Endothelial cell of umbilical vein (primary cell): Measurements from ENCODE around the gene ANKUB1. TPM values are rescaled to one million over a fixed set of nuclear protein-coding genes. Genes with fewer than 3 reads are reported as not detected.

Experiments used
- BruUV-seq: library from RNA; stranded (reverse); fragments of 400-500 nt; replicated peaks from 2 replicates; lab custom pipeline; 2021; lab: Mats Ljungman, UMichigan
- CTCF ChIA-PET: fragments of 300-600, 350-600 bp; sonication (Branson Sonifier 250); formaldehyde crosslinking; loops from one replicate; lab custom pipeline; 2021; ENCODE audit warnings: antibody characterized with exemption, inconsistent platforms; lab: Charles Lee
- POLR2A ChIA-PET: fragments of 300-600, 350-600 bp; sonication (Branson Sonifier 250); formaldehyde crosslinking; loops from one replicate; lab custom pipeline; 2021; ENCODE audit warnings: antibody characterized with exemption, inconsistent platforms; lab: Charles Lee
- DNase-seq: peaks from one replicate; pipeline ENCODE4 v3.0.0-alpha.2; 2011; ENCODE audit warnings: low read depth, low spot score
- FAIRE-seq: peaks from 2 replicates; lab custom pipeline; 2011; peaks lifted over from hg19 to GRCh38; lab: Jason Lieb, UNC
- H2AFZ ChIP-seq: 2 replicates; pipeline ENCODE4 v1.6.0; 2012; ENCODE audit warnings: low read depth, low read length, control low read depth, inconsistent platforms
- H3K27ac ChIP-seq: 2 replicates; pipeline ENCODE4 v1.5.1; 2011; ENCODE audit warnings: low read depth, mild to moderate bottlenecking, control low read depth, low read length, moderate library complexity; ENCODE audit not compliant: insufficient read depth
- H3K27me3 ChIP-seq, 2 experiments: 2 replicates each; pipeline versions ENCODE4 v1.6.0 to v1.6.1; 2011; ENCODE audit warnings: low read length in 2 of 2, mixed read lengths in 1 of 2; ENCODE audit not compliant: control insufficient read depth in 2 of 2, insufficient read depth in 2 of 2
- H3K36me3 ChIP-seq, 2 experiments: 2 replicates in 1 of 2; 3 replicates in 1 of 2; pipeline ENCODE4 v1.5.1; 2011; ENCODE audit warnings: low read length in 2 of 2, mild to moderate bottlenecking in 1 of 2, moderate library complexity in 1 of 2; ENCODE audit not compliant: control insufficient read depth in 2 of 2, insufficient read depth in 2 of 2; ENCODE audit errors: extremely low read depth in 1 of 2
- H3K4me1 ChIP-seq: 3 replicates; pipeline ENCODE4 v1.5.1; 2011; ENCODE audit warnings: mild to moderate bottlenecking, low read length; ENCODE audit not compliant: control insufficient read depth, insufficient read depth; ENCODE audit errors: extremely low read depth
- H3K4me2 ChIP-seq: 2 replicates; pipeline ENCODE4 v1.6.1; 2011; ENCODE audit warnings: low read length, control low read depth, mixed read lengths; ENCODE audit not compliant: insufficient read depth
- H3K4me3 ChIP-seq, 3 experiments: fragments of 200-600 bp in 1 of 3; sonication (generic), shearing (Covaris generic) in 1 of 3; replicated peaks in 1 of 3; 2 replicates each; pipeline ENCODE4 v1.5.1; 2011 to 2016; ENCODE audit warnings: control low read depth in 3 of 3, low read length in 3 of 3, mild to moderate bottlenecking in 2 of 3, inconsistent platforms in 1 of 3, low read depth in 1 of 3, moderate library complexity in 1 of 3; ENCODE audit not compliant: insufficient read depth in 1 of 3
- H3K79me2 ChIP-seq: 2 replicates; pipeline ENCODE4 v1.6.0; 2012; ENCODE audit warnings: low read length, inconsistent platforms; ENCODE audit not compliant: control insufficient read depth, insufficient read depth
- H3K9ac ChIP-seq: replicated peaks from 2 replicates; pipeline ENCODE3; 2011; ENCODE audit warnings: low read length, control low read depth; ENCODE audit not compliant: insufficient read depth; ENCODE audit errors: extremely low read depth
- H3K9me1 ChIP-seq: replicated peaks from 3 replicates; pipeline ENCODE4 v1.6.0; 2011; ENCODE audit warnings: mild to moderate bottlenecking, low read length; ENCODE audit not compliant: control insufficient read depth, insufficient read depth; ENCODE audit errors: extremely low read depth
- H3K9me3 ChIP-seq: replicated peaks from 2 replicates; pipeline ENCODE4 v1.5.1; 2012; ENCODE audit warnings: low read length, inconsistent platforms; ENCODE audit not compliant: control insufficient read depth, insufficient read depth
- H4K20me1 ChIP-seq: replicated peaks from 2 replicates; pipeline ENCODE3; 2011; ENCODE audit warnings: mild to moderate bottlenecking, low read length; ENCODE audit not compliant: control insufficient read depth, insufficient read depth; ENCODE audit errors: extremely low read depth
- CTCF ChIP-seq, 2 donors: IDR thresholded peaks; 1 replicate in 1 of 2; 2 replicates in 1 of 2; pipeline ENCODE4 v1.5.1; 2011; ENCODE audit warnings: low read length in 2 of 2, mild to moderate bottlenecking in 2 of 2, moderate library complexity in 2 of 2, control low read depth in 1 of 2, inconsistent platforms in 1 of 2, low read depth in 1 of 2; ENCODE audit not compliant: insufficient read depth in 1 of 2; ENCODE audit errors: extremely low read depth in 1 of 2
- FOS ChIP-seq: IDR thresholded peaks from 2 replicates; pipeline ENCODE4 v1.6.1; 2011; ENCODE audit warnings: mild to moderate bottlenecking, low read length, moderate library complexity, borderline replicate concordance; ENCODE audit not compliant: insufficient read depth
- GATA2 ChIP-seq: IDR thresholded peaks from 2 replicates; pipeline ENCODE4 v1.7.0; 2011; ENCODE audit warnings: low read depth, mild to moderate bottlenecking, moderate library complexity, mixed read lengths, low read length; ENCODE audit not compliant: insufficient read length, insufficient read depth
- JUN ChIP-seq: IDR thresholded peaks from 2 replicates; pipeline ENCODE4 v1.6.1; 2011; ENCODE audit warnings: borderline replicate concordance, low read depth; ENCODE audit not compliant: insufficient read length, insufficient read depth
- MAX ChIP-seq: IDR thresholded peaks from 2 replicates; pipeline ENCODE4 v1.6.1; 2011; ENCODE audit not compliant: insufficient read depth, insufficient read length
- MYC ChIP-seq: IDR thresholded peaks from one replicate; pipeline ENCODE4 v1.6.1; 2011; ENCODE audit warnings: mild to moderate bottlenecking, low read depth, low read length
- POLR2A ChIP-seq: IDR thresholded peaks from 2 replicates; pipeline ENCODE4 v1.6.1; 2012; ENCODE audit warnings: low read depth, mild to moderate bottlenecking, control low read depth, low read length
- POLR2AphosphoS5 ChIP-seq: IDR thresholded peaks from 2 replicates; pipeline ENCODE4 v1.6.1; 2012; ENCODE audit warnings: low read depth, mild to moderate bottlenecking, control low read depth, low read length, moderate library complexity; ENCODE audit not compliant: insufficient read depth
- dilution Hi-C: fragments of 300-500 bp; cut with MboI; formaldehyde crosslinking; loops from one replicate; pipeline ENCODE4 v1.15.0; 2019; ENCODE audit warnings: low sequenced_read_pairs; ENCODE audit not compliant: extremely low pct_ligation_motif_present
- intact Hi-C: fragments of 100-400 bp; cut with micrococcal nuclease; formaldehyde crosslinking; loops from one replicate; pipeline ENCODE4 v1.10.0; 2022
- polyA plus RNA-seq, 4 experiments: library from polyadenylated mRNA; depleted of rRNA in 3 of 4; stranded (reverse) in 3 of 4; unstranded in 1 of 4; fragments of >200 nt; gene quantifications; 2 replicates each; pipeline versions ENCODE4 v1.2.1 to v1.2.3, GENCODE V29; 2011 to 2012; ENCODE audit warnings: missing spikeins in 1 of 4
- total RNA-seq: library from RNA; stranded (reverse); gene quantifications from 2 replicates; pipeline ENCODE4 v1.2.3, GENCODE V29; 2021

Gene ANKUB1
- total and polyA plus RNA-seq, 2 donors (not counting 3 experiments of a cell fraction or from before 2014, with no cell fraction given), result not detected

GRCh38 chr3:149763565-149764195 lies 28.7 kb downstream of the ANKUB1 start:
- no TSS peak for BruUV-seq
- no peak overlapping the region for H3K9ac ChIP-seq
- no peak overlapping the region for H3K4me3 ChIP-seq
- H3K9me3 ChIP-seq, result no peaks in the 10 kb centered on the region
- no peaks in the 10 kb centered on the region for H3K4me1 ChIP-seq
- no peak overlapping the region for H3K4me2 ChIP-seq
- FAIRE-seq, result no peak
- dilution Hi-C loops (no loop called here), intact Hi-C loops (no loop called here)
- no peaks in the 10 kb centered on the region for H3K36me3 ChIP-seq
- H3K27me3 ChIP-seq, result peaks cover 36 to 53% of the 10 kb centered on the region in 2 experiments
- H3K27ac ChIP-seq, result no peak overlapping the region
- no peaks in the 10 kb centered on the region for H3K79me2 ChIP-seq
- ChIA-PET POLR2A (no interaction called here), CTCF (interaction anchor here (0.6 to 3.5 kb wide), 4 partner anchors 9 to 45 kb away, joined by 3 to 23 read pairs (median 5); partner anchors contain the start of gene COMMD2)
- DNase-seq, result no peak
- no peak overlapping the region for H2AFZ ChIP-seq
- TF ChIP-seq JUN (no peak), POLR2A (no peak), GATA2 (no peak), MAX (no peak), CTCF (IDR thresholded peaks at IDR 0.05; ENCODE audit: extremely low read depth in 1 of 2, insufficient read depth in 1 of 2, low read depth in 1 of 2, low read length in 2 of 2) (no peak), FOS (no peak), POLR2AphosphoS5 (no peak), MYC (no peak)
- no peaks in the 10 kb centered on the region for H4K20me1 ChIP-seq
- no peaks in the 10 kb centered on the region for H3K9me1 ChIP-seq
